Heart left ventricle (tissue), 16 donors: ENCODE results near the gene CEP112. TPM values are rescaled to one million over a fixed set of nuclear protein-coding genes. Genes with fewer than 3 reads are reported as not detected.

Experiments
- ATAC-seq, 4 donors: fragments of 200-7000 bp; cut with Tn5 transposase; one replicate each; pipeline ENCODE4 v1.9.1; 2020 to 2022; ENCODE audit warnings: moderate library complexity in 4 of 4, mild to moderate bottlenecking in 3 of 4, moderate number of reproducible peaks in 1 of 4
- DNase-seq, 5 donors: peaks; one replicate each; pipeline ENCODE4 v3.0.0-alpha.2; 2020
- H3K27ac ChIP-seq, 12 donors: fragments of 200-600 bp; sonication (generic) in 4 of 12; one replicate each; pipeline versions ENCODE4 v1.5.0 to v1.8.0; 2016 to 2022; ENCODE audit warnings: mild to moderate bottlenecking in 2 of 12
- H3K27me3 ChIP-seq, 9 donors: fragments of 200-600 bp; sonication (generic) in 2 of 9; one replicate each; pipeline versions ENCODE4 v1.5.1 to v1.8.0; 2016 to 2022; ENCODE audit warnings: mild to moderate bottlenecking in 3 of 9
- H3K36me3 ChIP-seq, 9 donors: fragments of 200-600 bp; sonication (generic) in 2 of 9; one replicate each; pipeline versions ENCODE4 v1.5.0 to v1.8.0; 2018 to 2022; ENCODE audit warnings: mild to moderate bottlenecking in 2 of 9
- H3K4me1 ChIP-seq, 12 donors: fragments of 200-600 bp; sonication (generic) in 4 of 12; one replicate each; pipeline versions ENCODE4 v1.5.0 to v1.8.0; 2016 to 2022; ENCODE audit warnings: mild to moderate bottlenecking in 3 of 12
- H3K4me3 ChIP-seq, 12 donors: fragments of 200-600 bp; sonication (generic) in 4 of 12; one replicate each; pipeline versions ENCODE4 v1.5.0 to v1.8.0; 2017 to 2022; ENCODE audit warnings: mild to moderate bottlenecking in 9 of 12, moderate library complexity in 4 of 12
- H3K9me3 ChIP-seq, 12 donors: fragments of 200-600 bp; sonication (generic) in 4 of 12; one replicate each; pipeline versions ENCODE4 v1.5.0 to v1.8.0; 2016 to 2022; ENCODE audit warnings: mild to moderate bottlenecking in 1 of 12
- CTCF ChIP-seq, 12 donors: fragments of 200-600 bp; sonication (generic) in 4 of 12; IDR thresholded peaks; one replicate each; pipeline versions ENCODE4 v1.5.0 to v1.8.0; 2018 to 2022; ENCODE audit warnings: antibody characterized with exemption in 12 of 12, mild to moderate bottlenecking in 5 of 12
- POLR2A ChIP-seq, 2 donors: fragments of 450-650 bp; IDR thresholded peaks; one replicate each; pipeline ENCODE4 v1.6.1; 2017; ENCODE audit warnings: antibody characterized with exemption in 2 of 2, mild to moderate bottlenecking in 2 of 2, moderate library complexity in 2 of 2
- WGBS, 4 donors: extraction: QIAGEN DNeasy Blood & Tissue Kit in 2 of 4; methylation state at CpG; one replicate each; pipeline versions ENCODE4 v1.1.5 to v1.1.7; 2013 to 2018; 5-methylcytosine and 5-hydroxymethylcytosine counted together
- intact Hi-C, 10 donors: fragments of 100-400 bp; cut with DNase I; formaldehyde crosslinking; loops; one replicate each; pipeline versions ENCODE4 v1.11.1 to v1.14.2; 2022
- polyA plus RNA-seq, 2 donors: library from polyadenylated mRNA; stranded (reverse); fragments of 200-250 nt; gene quantifications; one replicate each; pipeline ENCODE4 v1.2.3, GENCODE V29; 2013
- total RNA-seq, 9 donors: library from RNA; depleted of rRNA in 2 of 9; stranded (reverse); fragments of >200 nt in 2 of 9; fragmentation: NEBNext Ultra II Directional in 3 of 9; extraction: Animal tissue kit (Norgen Biotek cat#: 25700) in 3 of 9; gene quantifications; one replicate each; pipeline versions ENCODE4 v1.1.0 to v1.2.4, GENCODE V29; 2016 to 2023
- donor health status: ischemic (EF 13 %, LVEDD 7.1; RV severe dilation, severe dysfunction).
- donor health status: healthy with polysubstance abuse.
- donor health status: DM: no; HTN: yes; CAD: no.
- donor health status: DM: no; HTN: no; CAD: no.
- donor health status: ischemic (EF 25% LVEDD 6.9; RV normal size, moderate dysfunction).
- donor health status: ischemic (EF 25% LVEDD 5.7; RV mildly dilated, moderate dysfunction).
- donor health status: healthy.
- donor health status: DM: yes; HTN: yes; CAD: no.
- donor health status: ischemic (EF 35%, LVEDD 5.7; RV mildly dilated, moderate dysfunction).
- donor health status: nonischemic (EF 11% LVEDD 7.7; RV severe dilation, severe dysfunction).
- donor health status: DM: yes; HTN: yes; CAD: no.
- donor health status: PGD.
- donor health status: ischemic (EF 29% LVEDD 5.4; RV normal size, mild dysfunction).
- donor health status: nonischemic (EF 23%, LVEDD 6.1; RV moderate dilation, normal function).

CEP112 gene
- total and polyA plus RNA-seq, 11 donors: 5.5 to 28.3 (median 14.3) TPM

GRCh38 chr17:66207936-66208335 lies 16.0 kb upstream of the CEP112 start:
- H3K27ac ChIP-seq: peak overlapping the region in 1 of 12 donors; percentile 23
- ATAC-seq (peak; percentile 57 to 85 (median 76)), DNase-seq (no peak)
- intact Hi-C loops: loop anchor here in 4 of 10 donors (5.0 to 10.0 kb wide), 4 partner anchors 39 to 417 kb away; no protein-coding TSS in a partner anchor
- peaks cover 0 to 18% (median 0%) of the 10 kb centered on the region in 12 donors for H3K4me1 ChIP-seq
- H3K4me3 ChIP-seq: no peak overlapping the region
- no peaks in the 10 kb centered on the region for H3K27me3 ChIP-seq
- no peaks in the 10 kb centered on the region for H3K36me3 ChIP-seq
- TF ChIP-seq POLR2A (IDR thresholded peaks at IDR 0.05): no peak
- peak in 2 of 12 donors; percentile 10 to 20 for TF ChIP-seq CTCF (IDR thresholded peaks at IDR 0.05)
- peaks cover 0 to 7% (median 0%) of the 10 kb centered on the region in 12 donors for H3K9me3 ChIP-seq

- Histone ChIP-seq H3K4me3 (no peak overlapping the region), H3K27ac (no peak overlapping the region), H3K4me1 (peaks cover 0 to 11% (median 0%) of the 10 kb centered on the region in 12 donors), H3K27me3 (no peaks in the 10 kb centered on the region), H3K36me3 (no peaks in the 10 kb centered on the region), H3K9me3 (peaks cover 0 to 2% (median 0%) of the 10 kb centered on the region in 12 donors)
- TF ChIP-seq POLR2A (IDR thresholded peaks at IDR 0.05): no peak
- TF ChIP-seq CTCF (IDR thresholded peaks at IDR 0.05): no peak
- intact Hi-C loops: loop anchor here in 6 of 10 donors (2.0 to 10.0 kb wide), 5 partner anchors 361 to 469 kb away; no protein-coding TSS in a partner anchor
- DNase-seq (no peak), ATAC-seq (no peak)
- 84 to 90% (median 86%) methylated on average over 7 to 8 of the region's 8 CpGs for WGBS, 4 donors
Observed at GRCh38 chr17:66203274-66204015, 11.5 kb upstream of the CEP112 start.

- DNase-seq: peak in 3 of 5 donors; percentile 14 to 42 (median 36)
- peak in 2 of 4 donors; percentile 18 to 46 for ATAC-seq
- H3K9me3 ChIP-seq: no peaks in the 10 kb centered on the region
- intact Hi-C loops: loop anchor here in 6 of 10 donors (2.0 to 10.0 kb wide), 7 partner anchors 364 to 474 kb away; no protein-coding TSS in a partner anchor
- no peaks in the 10 kb centered on the region for H3K4me1 ChIP-seq
- no peaks in the 10 kb centered on the region for H3K27me3 ChIP-seq
- no peak for TF ChIP-seq POLR2A (IDR thresholded peaks at IDR 0.05)
- peak; percentile 32 to 63 (median 46) for TF ChIP-seq CTCF (IDR thresholded peaks at IDR 0.05)
- no peaks in the 10 kb centered on the region for H3K36me3 ChIP-seq
- no peak overlapping the region for H3K4me3 ChIP-seq
- no peak overlapping the region for H3K27ac ChIP-seq
- 0 to 7% (median 4%) methylated on average over 3 of the region's 3 CpGs for WGBS, 4 donors
Observed at GRCh38 chr17:66200685-66201092, 8.8 kb upstream of the CEP112 start.

- no peaks in the 10 kb centered on the region for H3K27me3 ChIP-seq
- H3K36me3 ChIP-seq: no peaks in the 10 kb centered on the region
- TF ChIP-seq CTCF (IDR thresholded peaks at IDR 0.05): no peak
- TF ChIP-seq POLR2A (IDR thresholded peaks at IDR 0.05): no peak
- no peaks in the 10 kb centered on the region for H3K4me1 ChIP-seq
- no peak overlapping the region for H3K4me3 ChIP-seq
- DNase-seq: no peak
- intact Hi-C loops: loop anchor here in 2 of 10 donors (5.0 to 10.0 kb wide), 2 partner anchors 107 to 474 kb away; partner anchors contain the start of gene PRKCA (in 1 of the 2)
- 84 to 97% (median 94%) methylated on average over 8 of the region's 8 CpGs for WGBS, 4 donors
- H3K27ac ChIP-seq: no peak overlapping the region
- no peak for ATAC-seq
- H3K9me3 ChIP-seq: no peaks in the 10 kb centered on the region
Observed at GRCh38 chr17:66198242-66198641, 6.3 kb upstream of the CEP112 start.
